Posterior cingulate gyrus (tissue), 11 donors: ENCODE results near the gene RGS17.
"Not testable (repeated sequence)": the region's sequence is repeated elsewhere in the genome, so short reads cannot be mapped to it uniquely, and the experiment has no call there.

Experiments
- DNase-seq, 10 donors: peaks; one replicate each; pipeline versions ENCODE4 v3.0.0 to v3.0.0-alpha.2; 2020 to 2021; ENCODE audit warnings: mixed read lengths in 3 of 10
- intact Hi-C: fragments of 100-400 bp; cut with DNase I; formaldehyde crosslinking; loops from one replicate; pipeline ENCODE4 v1.15.1; 2023

The RGS17 gene

DNA sequence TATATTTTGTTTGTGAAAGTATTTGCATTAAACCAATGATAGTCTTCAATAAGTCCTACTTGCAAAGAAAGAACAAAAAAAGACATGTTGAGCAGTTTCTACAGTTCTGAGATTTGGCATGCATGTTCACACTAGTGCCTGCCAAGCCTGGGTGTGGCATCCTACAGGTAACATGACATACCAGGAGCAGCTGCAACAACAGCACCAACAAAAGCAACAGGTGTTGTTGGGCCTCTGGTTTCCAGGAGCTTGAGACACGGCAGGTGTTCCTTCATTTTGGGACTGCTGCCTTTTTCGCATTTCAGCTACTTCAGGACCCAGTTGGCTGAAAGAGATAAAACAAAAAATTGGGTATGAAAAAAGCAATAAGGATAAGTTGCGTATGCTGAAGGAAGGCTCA lies 87.4 kb downstream of the RGS17 start:
- intact Hi-C loops, result no loop called here
- no peak for DNase-seq

DNA sequence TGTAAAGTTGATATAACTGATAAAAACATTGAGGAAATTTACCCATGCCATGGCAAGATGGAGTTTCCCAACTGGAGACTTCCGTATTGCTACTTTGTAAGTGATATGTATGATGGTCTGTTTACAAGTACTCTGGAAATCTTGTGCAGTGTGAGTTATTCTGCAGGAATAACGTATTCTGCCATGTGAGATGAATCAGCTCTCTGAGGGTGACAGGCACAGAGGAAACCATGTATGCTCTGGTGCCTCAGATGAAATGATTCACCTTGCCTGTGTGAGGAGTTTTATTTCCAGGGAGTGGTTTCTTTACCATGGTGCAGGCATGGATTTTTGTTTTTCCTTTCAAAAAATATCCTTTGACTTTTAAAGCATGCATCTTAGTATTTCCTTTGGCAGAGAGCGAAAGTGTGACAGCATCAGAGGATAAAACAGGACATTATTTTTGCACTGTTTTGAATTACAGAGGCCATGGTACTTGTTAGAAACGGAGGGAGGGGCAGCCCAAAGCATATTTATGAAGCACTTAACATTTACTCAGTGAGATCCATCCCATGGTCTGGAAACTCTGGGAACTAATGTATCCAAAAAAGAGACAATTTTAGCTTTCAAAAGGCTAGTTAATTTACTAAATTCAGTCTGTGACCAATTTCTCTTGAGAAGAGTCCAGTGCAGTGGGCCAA lies 92.6 kb downstream of the RGS17 start:
- no peak for DNase-seq
- intact Hi-C loops, result loop anchor here (10.0 kb wide), 1 partner anchor 906 kb away; no protein-coding TSS in a partner anchor

DNA sequence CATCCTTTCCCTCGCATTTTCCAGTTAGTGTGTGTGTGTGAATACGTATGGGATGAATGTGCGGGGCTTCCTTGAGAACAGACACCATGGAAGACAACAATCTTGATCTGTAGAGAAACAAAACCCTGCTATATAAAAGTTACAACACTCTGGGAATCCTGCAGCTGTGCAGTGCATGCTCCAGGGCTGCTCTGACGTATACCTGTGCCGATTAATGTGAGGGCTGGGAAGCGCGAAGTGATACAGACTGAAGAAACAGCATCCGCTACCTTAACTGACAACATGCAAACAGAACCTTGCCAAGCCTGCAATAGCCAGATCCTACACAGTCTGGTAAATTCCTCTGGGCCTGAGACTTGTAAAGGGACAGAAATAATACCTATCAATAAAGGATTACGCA lies 96.9 kb downstream of the RGS17 start:
- intact Hi-C loops, result loop anchor here (5.0 to 10.0 kb wide), 2 partner anchors 478 to 911 kb away; no protein-coding TSS in a partner anchor

DNA sequence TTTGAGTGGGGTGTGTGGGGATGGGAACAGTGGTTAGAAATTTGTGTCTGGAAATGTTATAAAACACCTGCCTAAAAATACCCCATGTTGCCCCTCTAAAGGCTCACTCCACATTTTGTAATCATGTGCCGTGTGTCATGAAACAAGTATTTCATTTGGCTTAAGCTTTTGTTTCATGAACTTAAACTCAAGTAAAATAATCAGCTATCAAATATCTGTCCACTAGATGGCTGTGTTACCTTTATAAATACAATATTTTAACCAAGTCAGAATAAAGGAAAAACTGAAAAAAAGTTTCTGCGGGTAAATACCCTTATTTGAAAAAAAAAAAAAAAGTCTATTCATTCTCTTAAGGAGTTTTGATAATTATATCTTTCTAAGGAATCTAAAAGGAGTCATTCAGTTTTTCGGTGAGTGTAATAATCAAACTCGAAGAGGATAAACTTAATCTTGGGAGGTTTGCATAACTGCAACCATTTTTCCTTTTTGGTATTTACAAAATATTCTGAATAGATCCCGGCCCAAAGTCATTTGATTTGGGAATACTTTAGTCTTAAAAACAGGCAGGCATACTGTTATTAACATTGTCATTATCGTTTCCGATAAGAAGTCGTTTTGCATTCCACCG lies 98.7 kb downstream of the RGS17 start:
- intact Hi-C loops, result loop anchor here (5.0 to 10.0 kb wide), 2 partner anchors 480 to 912 kb away; no protein-coding TSS in a partner anchor
- DNase-seq, result no peak

More for the DNA sequence above, 96.9 kb downstream of the RGS17 start:
- no peak for DNase-seq

DNA sequence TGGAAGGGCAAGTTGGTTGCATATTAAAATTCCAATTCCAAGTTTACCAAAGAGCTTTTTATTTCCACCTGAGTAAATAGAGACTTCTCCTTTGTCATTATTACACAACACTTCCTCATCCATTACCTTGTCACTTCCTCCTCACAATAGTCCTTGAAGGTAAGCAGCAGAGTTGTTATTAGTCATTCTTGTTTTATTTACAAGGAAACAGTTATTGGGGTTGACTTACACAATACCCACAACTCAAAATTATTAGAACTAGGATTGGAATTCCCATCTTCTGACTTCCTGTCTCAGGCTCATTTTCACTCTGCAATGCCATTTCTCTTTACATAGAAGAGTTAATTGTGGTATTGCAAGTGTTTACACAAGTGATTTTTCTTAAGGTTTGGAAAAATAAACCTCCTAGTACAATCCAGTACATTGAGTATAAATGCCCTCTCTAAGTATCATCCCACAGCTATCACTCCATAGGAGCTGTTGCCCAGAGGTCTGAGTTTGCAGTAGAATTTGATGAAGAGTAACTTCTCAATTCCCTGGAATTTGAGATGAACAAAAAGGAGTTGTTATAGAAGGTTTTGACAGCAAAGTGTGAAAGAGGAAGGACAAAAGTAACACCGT lies 99.6 kb downstream of the RGS17 start:
- intact Hi-C loops, result loop anchor here (5.0 to 10.0 kb wide), 2 partner anchors 481 to 913 kb away; no protein-coding TSS in a partner anchor

GRCh38 chr6:153028963-153029362 lies 102.1 kb downstream of the RGS17 start:
- DNase-seq, result no peak
- intact Hi-C loops, result no loop called here

More for the DNA sequence above, 99.6 kb downstream of the RGS17 start:
- no peak for DNase-seq

- intact Hi-C loops, result no loop called here
Observed at GRCh38 chr6:153028286-153028685, 102.8 kb downstream of the RGS17 start.

DNA sequence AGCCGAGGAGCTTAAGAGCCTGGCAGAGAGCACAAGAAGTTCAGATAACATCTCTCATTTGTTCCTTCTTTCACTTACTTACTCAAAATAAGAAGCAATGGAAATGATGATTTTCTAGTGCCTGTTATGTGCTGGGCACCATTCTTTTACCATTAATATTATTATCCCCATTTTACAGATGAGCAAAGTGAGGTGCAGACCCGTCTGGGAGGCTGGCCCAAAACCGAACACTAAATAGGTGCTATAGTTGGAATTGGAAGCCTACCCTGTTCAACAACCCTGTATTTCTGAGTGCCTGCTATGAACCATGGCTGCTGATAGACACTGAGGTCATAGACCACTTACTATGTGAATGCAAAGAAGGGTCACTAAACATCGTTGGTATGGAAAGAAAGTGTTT lies 103.6 kb downstream of the RGS17 start:
- no peak for DNase-seq
- intact Hi-C loops, result no loop called here

More at GRCh38 chr6:153028286-153028685, 102.8 kb downstream of the RGS17 start:
- no peak for DNase-seq

DNA sequence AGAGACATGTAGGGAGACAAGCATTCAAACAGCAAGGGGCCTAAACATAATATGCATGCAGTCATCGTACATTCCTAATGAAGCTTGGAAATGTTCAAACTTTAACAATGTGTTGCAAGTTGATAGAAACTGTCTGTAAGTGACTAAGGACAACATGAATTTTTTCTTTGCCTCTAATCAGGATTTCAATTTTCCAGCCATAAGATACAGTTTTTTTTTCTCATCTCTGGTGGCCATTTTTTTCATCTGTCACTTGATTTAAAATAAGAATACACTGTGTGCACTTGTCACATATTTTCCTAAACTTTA lies 106.4 kb downstream of the RGS17 start:
- intact Hi-C loops, result loop anchor here (5.0 kb wide), 1 partner anchor 162 kb away; no protein-coding TSS in a partner anchor
- DNase-seq, result no peak

GRCh38 chr6:153023977-153024708 lies 106.9 kb downstream of the RGS17 start:
- peak in 2 of 10 donors; percentile 8 to 19 for DNase-seq
- intact Hi-C loops, result loop anchor here (5.0 kb wide), 1 partner anchor 162 kb away; no protein-coding TSS in a partner anchor

DNA sequence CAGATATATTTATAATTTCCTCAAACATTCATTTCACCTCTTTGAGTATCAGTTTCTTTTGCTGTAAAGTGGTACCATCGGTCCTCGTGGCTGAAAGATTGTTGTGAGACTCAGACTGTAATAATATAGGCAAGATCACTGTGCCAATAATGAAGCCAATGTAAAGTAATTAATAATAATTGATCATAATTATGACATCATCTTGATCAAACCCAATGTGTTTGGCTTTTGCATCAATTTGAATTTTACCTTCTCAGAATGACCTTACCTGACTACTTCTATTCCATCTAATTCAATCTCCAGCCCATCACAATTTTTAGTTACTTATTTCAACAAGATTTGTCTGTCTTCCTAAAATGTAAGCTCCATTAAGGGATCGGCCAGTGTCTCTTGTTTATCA lies 112.7 kb downstream of the RGS17 start:
- DNase-seq, result no peak
- intact Hi-C loops, result no loop called here

DNA sequence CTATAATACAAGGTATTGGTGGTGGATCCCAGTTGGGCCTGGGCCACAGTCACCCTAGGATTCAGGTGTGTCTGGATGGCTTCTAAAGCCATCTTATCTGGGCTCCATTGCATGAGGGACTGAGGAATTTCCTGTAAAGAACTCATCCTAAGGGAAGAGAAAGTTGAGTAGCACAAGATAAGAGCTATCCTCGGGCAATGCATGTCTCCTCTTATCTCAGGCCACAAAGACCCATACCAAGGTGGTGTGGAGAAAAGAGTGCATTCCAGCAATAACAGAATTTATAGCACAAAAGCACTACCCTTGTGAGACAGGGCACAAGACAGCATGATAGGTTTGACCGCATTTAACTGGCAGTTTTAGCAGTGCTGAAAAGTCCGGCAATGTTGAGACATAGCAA lies 114.2 kb downstream of the RGS17 start:
- no peak for DNase-seq
- intact Hi-C loops, result no loop called here

GRCh38 chr6:153015094-153015640 lies 115.9 kb downstream of the RGS17 start:
- no peak for DNase-seq
- intact Hi-C loops, result no loop called here

DNA sequence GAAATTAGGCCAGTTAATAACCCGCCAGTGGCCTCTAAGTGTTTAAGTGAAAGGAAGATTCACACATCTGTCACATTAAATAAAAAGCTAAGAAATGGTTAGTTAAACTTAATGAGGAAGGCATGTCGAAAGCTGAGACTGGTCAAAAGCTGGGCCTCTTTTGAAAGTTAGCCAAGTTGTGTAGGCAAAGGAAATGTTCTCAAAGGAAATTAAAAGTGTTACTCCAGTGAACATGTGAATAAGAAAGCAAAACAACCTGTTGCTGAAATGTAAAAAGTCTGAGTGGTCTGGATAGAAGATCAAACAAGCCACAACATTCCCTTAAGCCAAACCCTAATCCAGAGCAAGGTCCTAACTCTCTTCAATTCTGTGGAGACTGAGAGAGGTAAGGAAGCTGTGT lies 117.6 kb downstream of the RGS17 start:
- intact Hi-C loops, result no loop called here
- no peak for DNase-seq

- intact Hi-C loops, result no loop called here
- DNase-seq, result no peak
Observed at GRCh38 chr6:153012856-153013255, 118.2 kb downstream of the RGS17 start.

DNA sequence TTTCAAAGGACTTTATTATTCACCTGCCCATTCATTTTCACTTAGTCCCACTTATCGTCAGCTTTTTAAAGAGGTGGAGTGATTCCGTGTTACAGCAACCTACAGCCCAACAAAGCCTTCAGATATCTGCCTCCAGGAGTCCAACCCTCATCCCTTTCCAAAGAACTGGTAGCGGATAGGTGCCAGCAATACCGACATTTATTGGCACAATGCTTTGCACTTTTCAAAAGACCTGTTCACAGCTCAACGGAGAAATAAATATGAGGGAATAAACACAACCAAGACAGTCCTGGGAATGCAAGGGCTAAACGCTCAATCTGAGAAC lies 127.8 kb downstream of the RGS17 start:
- intact Hi-C loops, result loop anchor here (2.0 kb wide), 1 partner anchor 21 kb away; the partner anchor contains the start of gene FBXO5

DNA sequence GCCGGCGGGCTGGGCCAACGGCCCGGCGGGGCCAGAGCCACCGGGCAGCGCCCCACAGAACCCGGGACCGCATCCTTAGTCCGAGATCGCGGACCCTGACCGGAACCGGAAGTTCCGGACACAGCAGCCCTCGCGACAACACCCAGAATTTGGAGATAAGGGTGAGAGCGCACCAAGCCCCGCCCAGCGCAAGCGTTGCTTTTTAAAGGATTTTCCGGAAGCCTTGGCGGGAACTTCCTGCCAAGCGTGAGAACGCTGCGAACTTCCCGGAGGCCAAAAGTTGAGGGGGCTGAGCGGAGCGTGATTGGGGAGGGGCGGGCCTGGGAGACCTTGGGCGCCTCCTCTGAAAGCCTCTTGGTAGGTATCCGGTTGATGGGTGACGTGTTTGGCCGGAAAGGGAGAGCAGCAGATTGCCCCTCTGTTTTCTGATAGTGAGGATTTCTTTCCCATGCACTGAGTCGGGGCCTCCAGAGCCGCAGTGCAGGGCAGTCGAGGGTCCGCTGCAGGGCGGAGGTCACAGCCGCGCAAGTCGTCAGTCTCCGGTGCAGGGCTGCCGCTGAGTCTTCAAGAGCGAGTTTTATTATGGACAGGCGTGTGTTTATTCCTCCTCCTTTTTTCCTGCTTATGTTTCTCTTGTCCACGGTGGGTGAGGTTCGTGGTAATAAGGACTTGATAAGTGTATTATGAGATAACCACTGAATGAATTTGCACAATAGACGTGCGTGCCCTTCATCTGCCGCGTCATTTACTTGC lies 128.3 kb downstream of the RGS17 start, which contains the start of gene MTRF1L:
TSS of gene MTRF1L (minus strand) at position 97 of the 753 bp plus-strand sequence. CDS start at position 73, 24 bp downstream.
- DNase-seq, result peak; percentile 81 to 99 (median 90)
- intact Hi-C loops, result loop anchor here (2.0 kb wide), 1 partner anchor 20 kb away; the partner anchor contains the start of gene FBXO5

More for the DNA sequence above, 127.8 kb downstream of the RGS17 start:
- no peak for DNase-seq

DNA sequence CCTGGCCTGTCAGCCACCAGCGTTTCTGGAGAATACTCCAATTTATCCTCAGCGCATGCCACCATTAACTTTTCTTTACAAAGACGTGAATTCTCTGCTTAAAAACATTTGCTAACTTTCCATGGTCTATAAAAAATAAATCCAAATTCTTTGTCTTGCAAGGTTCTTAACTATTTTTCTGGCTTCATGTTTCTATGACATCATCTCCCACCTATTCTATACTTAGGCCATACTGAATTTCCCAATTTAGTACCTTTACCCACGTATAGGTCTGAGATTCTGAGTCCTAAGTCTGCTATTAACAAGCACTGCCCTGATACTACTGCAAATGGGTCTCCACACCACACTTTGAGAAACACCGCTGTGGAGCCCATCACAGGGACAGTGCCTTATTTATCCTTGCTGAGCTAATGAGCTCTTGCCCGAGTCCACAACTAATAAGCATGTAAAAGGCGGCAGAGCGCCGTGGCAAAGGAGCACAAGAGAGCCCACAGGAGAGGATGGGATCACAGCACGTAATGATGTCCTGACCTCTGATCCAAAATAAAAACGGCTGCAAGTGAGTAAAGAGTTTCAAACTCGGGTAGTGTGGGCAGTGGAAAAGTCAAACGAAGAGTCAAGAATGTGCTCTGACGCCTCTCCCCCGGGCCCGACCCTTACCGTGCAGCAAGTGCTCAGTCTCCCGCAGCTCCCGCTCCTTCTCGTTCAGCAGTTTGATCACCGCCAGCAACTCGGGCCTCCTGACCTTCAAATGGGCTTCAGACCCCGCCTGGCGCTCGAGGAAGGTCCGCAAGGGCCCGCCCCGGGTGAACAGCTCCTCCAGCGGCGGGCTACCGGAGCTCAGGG lies 129.1 kb downstream of the RGS17 start:
- DNase-seq, result peak in 3 of 10 donors; percentile 69 to 85 (median 74)
- intact Hi-C loops, result loop anchor here (2.0 kb wide), 1 partner anchor 19 kb away; the partner anchor contains the start of gene FBXO5

DNA sequence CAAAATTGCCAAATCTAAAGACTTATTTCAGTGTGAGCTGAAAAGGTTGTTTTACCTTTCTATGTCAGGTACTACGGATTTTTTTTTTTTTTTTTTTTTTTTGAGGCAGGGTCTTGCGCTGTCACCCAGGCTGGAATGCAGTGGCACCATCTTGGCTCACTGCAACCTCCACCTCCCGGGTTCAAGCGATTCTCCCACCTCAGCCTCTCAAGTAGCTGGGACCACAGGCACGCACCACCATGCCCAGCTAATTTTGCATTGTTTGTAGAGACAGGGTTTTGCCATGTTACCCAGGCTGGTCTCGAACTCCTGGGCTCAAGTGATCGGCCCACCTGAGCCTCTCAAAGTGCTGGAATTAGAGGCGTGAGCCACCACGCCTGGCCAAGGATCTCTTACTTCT lies 130.3 kb downstream of the RGS17 start:
- not testable (repeated sequence) for DNase-seq

More for the DNA sequence above, 130.3 kb downstream of the RGS17 start:
- intact Hi-C loops, result not testable (repeated sequence)
